T follicular helper cell (primary cell): Measurements from ENCODE around the gene COL8A2.

Source experiments
- DNase-seq: peaks from one replicate; pipeline ENCODE4 v3.0.0-alpha.2; 2020; ENCODE audit warnings: low read depth

Gene COL8A2

GRCh38 chr1:36114371-36114770 lies 10.7 kb downstream of the COL8A2 start:
- DNase-seq = no peak

- DNase-seq = no peak
Measured at GRCh38 chr1:36112823-36113222, 12.2 kb downstream of the COL8A2 start.

GRCh38 chr1:36111151-36111550 lies 13.9 kb downstream of the COL8A2 start:
- DNase-seq = no peak

- no peak for DNase-seq
Measured at GRCh38 chr1:36109041-36109679, 15.9 kb downstream of the COL8A2 start.

- DNase-seq = no peak
Measured at GRCh38 chr1:36108314-36108713, 16.7 kb downstream of the COL8A2 start.

DNA sequence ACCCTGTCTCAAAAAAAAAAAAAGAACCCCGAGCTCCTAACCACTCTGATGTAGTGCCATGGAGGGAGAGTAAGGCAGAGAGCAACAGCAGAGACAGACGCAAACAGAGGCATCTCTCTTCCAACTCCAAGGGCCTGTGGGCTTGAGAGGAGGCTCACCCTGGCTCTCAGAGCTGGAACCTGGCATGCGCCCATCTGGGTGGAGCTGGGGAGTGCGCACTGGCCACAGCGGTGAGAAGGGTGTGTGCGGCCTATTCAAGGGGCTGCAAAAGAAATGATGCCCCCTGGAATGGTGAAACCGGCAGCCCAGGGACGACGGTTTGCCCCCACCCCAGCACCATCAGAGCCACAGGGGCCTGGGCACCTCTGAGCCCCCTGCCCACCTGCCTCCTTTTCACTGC lies 17.6 kb downstream of the COL8A2 start:
- no peak for DNase-seq

GRCh38 chr1:36106269-36106668 lies 18.8 kb downstream of the COL8A2 start:
- no peak for DNase-seq

- no peak for DNase-seq
Measured at GRCh38 chr1:36101546-36101945, 23.5 kb downstream of the COL8A2 start.

DNA sequence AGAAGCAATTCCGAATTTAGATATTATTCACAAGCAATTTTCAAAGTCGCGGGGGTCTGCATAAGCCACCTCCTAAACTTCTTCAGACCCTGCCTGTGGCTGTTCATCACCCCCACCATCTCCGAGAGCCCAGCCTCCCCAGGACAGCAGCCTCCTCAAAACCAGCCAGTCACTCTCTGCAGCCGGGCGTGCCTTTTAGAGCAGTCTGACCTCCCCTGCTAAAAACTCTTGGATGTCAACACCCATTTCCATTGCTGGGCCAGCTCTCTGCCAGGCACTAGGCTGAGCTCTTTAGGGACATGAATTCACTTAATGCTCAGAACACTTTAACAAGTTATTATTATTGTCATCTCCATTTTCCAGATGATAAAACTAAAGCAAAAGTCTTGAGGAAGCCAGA lies 24.6 kb downstream of the COL8A2 start:
- no peak for DNase-seq

DNA sequence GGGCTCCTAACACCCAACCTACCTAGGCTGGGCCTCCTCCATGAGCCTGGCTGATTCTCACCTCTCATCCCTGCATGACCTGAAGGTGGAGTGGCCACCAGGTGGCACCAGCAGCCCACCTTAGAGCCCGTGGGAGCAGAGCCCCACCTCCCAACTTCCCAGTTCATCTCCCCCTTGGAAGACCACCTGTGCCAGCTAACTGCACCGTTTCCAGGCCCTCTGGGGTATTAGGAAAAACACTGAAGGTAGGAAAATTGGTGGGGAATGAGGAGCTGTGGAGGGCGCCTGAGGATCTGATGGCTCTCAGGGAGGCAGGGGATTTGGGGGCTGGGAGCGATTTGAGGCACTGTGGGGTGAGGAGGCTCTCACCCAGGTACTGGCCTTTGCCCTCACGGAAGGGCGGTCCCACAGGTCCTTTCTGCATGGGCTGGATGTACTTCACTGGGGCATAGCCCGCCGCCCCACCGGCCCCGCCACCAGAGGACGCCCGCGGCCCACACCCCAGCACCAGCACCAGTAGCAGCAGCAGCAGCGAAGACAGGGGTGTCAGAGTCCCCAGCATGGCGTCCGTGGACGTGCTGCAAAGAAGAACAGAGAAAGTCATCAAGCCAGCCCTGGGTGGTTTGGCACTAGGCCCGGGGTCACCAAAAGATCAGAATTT lies 25.2 kb downstream of the COL8A2 start:
- peak; percentile 67 for DNase-seq

DNA sequence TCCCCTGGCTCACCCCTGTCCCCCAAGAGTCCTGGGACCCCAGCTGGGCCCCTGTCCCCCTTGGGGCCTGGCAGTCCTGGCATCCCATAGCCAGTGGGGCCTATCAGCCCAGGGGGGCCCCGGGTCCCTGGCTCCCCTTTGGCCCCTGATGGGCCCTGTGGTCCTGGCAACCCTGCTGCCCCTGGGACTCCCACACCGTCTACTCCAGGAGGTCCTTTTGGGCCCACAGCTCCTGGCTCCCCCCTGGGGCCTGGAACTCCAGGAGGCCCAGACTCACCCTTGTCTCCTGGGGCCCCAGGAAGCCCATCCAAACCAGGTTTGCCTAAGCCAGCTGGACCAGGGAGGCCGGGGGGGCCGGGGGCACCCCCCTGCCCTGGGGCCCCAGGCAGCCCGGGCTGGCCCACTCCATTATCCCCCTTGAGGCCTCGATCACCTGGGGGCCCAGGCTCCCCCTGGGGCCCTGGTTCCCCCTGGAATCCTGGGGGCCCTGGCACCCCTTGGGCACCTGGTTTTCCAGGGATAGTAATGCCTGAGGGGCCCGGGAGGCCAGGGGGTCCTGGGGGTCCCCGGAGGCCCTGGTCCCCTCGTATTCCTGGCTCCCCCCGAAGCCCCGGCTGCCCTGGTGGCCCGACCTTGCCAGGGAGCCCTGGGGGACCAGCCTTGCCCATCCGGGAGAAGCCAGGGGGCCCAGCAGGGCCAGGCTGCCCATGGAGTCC lies 26.2 kb downstream of the COL8A2 start:
- no peak for DNase-seq

GRCh38 chr1:36097693-36098585 lies 27.1 kb downstream of the COL8A2 start:
- DNase-seq = no peak

DNA sequence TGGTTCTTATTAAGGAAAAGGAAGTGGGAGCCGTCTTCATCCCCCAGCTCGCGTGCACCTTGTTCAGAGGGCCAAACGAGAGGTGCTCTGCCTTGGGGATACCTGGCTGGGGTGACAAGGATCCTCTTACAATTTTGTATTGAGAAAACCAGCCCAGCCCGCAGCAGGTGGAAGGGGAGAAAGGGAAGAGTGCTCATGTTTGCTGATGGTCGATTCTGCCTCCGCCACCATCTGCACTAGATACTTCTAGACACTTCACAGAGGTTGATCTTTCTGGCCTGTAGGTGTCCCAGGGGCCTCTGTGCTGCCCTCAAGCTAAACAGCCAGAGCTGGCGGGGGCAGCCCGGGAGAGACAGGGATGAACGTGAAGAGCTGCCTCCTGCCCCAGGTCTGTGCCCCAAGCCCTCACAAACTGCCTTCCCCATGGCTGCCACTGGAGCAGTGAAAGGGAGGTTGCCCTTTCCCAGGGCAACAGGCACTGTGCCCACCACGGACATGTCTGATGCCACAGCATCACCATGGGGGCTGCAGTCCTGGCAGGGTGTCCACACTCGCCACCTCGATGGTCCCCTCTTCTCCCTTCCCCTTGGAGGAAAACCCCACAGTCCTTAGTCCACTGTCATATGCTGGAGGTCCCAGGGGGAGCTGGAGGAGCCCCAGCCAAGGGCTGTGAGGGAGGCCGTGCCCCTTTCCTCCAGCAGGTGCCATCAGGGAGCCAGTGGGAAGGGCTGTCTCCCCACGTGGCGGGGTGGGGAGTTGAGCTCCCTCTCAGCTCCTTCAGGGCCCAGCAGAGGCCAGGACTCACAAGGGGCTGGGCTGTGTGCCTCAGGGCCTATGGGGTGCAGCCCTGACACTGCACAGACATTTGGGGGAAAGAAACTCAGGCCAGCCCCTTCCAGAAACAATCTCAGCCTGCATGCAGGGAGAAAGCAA lies 28.3 kb downstream of the COL8A2 start:
- DNase-seq = no peak

DNA sequence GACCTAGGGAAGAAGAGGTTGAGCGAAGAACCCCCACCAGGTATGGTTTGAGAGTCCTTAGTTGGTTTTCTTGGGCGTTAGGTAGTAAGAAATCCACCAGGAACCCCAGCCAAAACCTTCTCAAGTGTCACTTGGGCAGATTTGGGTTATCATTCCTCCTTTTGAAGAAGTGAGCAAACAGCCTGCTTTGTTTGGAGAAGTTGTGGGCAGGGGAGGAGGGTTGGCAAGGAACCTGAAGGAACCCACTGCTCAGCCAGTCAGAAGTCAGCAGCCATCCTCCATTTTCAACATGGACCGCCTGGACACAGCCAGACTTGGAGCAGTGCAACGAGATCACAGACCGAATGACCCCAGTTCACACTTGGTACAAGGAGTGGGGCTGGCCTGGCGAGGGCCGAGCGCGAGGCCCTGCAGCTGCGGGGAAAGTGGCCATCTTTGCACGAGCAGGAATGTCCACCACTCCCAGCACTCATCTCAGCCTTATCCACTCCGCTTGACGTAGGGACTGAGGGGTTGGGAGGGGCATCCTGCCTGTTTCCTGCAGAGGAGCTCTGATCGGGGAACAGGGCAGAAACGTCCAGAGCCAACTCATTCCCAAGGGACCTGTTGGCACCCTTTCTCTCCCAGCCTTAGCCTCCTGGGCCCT lies 29.1 kb downstream of the COL8A2 start:
- DNase-seq = no peak

DNA sequence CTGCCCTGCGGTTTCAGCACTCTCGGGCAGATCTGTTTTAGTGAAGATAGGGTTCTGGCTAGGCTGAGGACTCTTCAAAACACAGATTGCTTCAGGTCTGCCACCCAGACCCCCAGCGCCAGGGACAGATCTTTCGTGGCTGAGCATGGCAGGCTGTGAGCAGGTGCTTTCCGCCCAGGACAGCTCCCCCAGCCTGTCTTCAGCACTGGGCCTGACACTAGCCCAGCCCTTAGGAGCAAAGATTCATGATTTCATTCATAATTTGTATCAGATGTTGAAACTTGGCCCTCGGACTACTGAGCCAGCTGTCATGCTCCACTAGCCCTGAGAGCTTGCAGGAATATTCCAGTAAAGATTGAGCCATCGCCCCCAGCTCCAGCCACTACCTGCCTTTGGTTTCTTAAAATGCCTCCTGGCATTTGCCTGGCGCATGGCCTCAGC lies 30.4 kb downstream of the COL8A2 start:
- DNase-seq = no peak

GRCh38 chr1:36093929-36094328 lies 31.1 kb downstream of the COL8A2 start:
- no peak for DNase-seq

GRCh38 chr1:36093226-36093625 lies 31.8 kb downstream of the COL8A2 start:
- no peak for DNase-seq

- no peak for DNase-seq
Measured at GRCh38 chr1:36092798-36093185, 32.2 kb downstream of the COL8A2 start.

GRCh38 chr1:36092166-36092797 lies 32.7 kb downstream of the COL8A2 start:
- DNase-seq = no peak

- no peak for DNase-seq
Measured at GRCh38 chr1:36091698-36092097, 33.3 kb downstream of the COL8A2 start.
